ENCODE measurements around the gene TEKT4.
"Not testable (repeated sequence)": the region's sequence is repeated elsewhere in the genome, so short reads cannot be mapped to it uniquely, and the experiment has no call there.

The TEKT4 gene

GRCh38 chr2:94875820-94876522 lies 4.7 kb downstream of the TEKT4 start:
- no peak for DNase-seq

- DNase-seq = no peak
Observed at GRCh38 chr2:94876523-94876863, 5.3 kb downstream of the TEKT4 start.

DNA sequence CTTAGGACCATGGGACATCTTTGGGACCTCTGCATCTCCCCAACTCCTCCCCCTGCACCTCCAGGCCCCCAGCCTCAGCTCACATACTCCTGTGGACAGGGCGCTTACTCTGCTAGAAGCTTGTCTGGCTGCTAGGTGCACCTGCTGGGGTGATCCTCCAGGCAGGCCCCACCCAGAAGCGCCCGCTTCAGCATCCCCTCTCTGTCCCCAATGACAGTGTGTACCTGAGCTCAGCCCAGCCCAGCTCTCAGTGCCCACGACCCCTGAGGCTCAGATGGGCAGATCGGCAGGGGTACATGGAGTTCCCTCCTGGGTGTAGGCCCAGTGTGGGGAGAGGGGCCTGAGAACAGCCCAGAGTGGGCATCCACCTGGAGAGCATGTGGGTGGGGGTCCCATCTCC lies 5.9 kb downstream of the TEKT4 start:
- no peak for DNase-seq

GRCh38 chr2:94878575-94878974 lies 7.3 kb downstream of the TEKT4 start:
- DNase-seq = not testable (repeated sequence)

DNA sequence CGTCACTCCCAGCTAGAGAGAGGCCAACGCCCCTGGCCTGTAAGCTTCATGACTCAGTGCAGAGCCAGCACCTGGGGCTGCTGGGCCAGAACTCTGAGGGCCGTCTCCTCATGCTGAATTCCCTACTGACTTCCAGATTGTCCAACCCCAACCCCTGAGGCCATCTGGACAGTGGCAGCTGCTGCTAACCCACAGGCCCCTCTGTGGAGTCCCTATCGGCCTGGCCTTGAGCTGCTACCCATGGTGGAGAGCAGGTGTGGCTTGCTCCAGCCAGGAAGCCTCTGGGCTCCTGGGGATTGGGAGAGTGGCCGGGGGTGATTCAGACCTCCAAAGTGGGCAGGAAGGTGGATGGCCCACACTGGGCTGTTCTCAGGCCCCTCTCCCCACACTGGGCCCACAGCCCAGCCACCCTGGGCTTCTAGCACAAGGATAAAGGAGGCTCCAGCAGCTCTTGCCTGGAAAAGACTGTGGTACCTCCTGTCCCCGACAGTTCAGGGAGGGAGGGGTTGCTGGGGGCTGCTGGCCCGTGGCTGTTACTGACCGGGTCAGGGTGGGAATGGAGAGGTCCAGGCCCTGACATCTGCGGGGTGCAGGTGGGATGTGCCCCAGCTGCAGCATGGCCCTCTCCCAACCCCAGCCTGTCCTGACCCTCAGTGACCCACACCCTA lies 8.2 kb downstream of the TEKT4 start:
- no peak for DNase-seq

DNA sequence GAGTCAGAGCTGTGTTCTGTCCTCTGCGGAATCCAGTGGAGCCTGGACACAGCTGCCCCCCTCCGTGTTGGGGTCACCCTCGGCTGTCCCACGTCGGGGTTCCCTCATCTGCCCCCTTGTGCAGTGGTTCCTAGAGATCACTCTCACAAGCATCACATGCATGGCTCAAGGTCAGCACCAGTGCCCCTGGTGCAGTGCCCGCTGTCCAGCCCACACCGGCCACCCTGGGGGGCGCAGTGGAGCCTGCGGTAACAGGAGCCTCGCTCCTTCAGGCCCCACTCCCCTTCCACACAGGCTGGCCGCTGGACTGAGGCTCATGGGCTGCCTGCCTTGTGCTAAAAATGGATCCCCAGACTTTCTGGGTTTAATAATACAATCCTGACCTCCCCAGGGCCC lies 8.8 kb downstream of the TEKT4 start:
- DNase-seq = no peak

- DNase-seq = no peak
Observed at GRCh38 chr2:94880507-94880906, 9.3 kb downstream of the TEKT4 start.

DNA sequence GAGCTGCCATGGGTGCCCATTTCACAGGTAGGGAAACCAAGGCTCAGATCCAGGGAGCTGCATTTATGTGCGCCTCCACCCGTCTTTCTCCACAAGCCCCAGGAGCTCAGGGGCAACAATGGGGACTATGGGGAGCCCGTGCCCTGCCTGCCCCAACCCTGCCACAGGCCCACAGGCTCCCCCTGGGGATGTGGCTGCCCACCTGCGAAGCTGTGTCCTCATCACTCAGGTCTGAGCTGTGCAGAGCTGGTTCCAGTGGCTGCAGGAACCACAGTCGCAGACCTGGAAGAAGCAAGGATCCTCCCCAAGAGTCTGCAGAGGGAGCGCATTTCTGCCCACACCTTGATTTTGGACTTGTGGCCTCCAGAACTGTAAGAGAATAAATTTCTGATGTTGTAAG lies 9.8 kb downstream of the TEKT4 start:
- DNase-seq = no peak

DNA sequence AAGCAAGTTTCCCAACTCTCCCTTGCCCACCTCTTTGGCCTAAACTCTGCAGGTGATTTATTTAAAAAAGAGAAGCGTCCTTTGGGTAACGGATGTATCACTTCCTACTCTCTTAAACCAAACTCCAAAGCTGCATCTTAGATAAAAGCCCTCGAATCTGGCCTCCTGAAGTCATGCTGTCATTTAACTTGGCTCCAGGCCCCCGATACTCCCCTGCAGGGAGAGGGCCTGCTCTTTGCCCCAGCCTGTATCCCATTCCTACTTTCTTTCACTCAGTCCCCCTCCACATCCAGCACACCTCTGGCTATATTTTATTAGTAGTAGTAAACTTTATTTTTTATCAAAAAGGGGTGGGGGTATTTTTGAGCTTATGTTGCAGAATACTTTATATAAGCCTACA lies 19.0 kb downstream of the TEKT4 start:
- no peak for DNase-seq

- not testable (repeated sequence) for DNase-seq
Observed at GRCh38 chr2:94895273-94895672, 24.0 kb downstream of the TEKT4 start.

DNA sequence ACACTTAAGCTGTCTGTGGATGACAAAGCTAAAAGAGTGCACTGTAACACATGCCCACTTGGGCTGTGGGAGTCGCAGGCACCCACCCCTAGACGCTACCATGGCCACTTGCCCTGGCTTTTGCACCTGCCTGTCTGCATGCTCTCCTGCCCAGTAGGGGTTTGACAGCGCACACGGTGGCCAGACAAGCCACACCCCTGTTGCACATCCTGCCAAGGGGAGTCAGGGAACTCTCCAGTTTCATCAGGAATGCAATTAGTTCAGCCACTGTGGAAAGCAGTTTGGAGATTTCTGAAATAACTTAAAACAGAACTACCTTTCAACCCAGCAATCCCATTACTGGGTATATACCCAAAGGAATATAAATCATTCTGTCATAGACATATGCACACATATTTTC lies 35.7 kb downstream of the TEKT4 start:
- DNase-seq = not testable (repeated sequence)

- DNase-seq = no peak
Observed at GRCh38 chr2:94923196-94923595, 52.0 kb downstream of the TEKT4 start.

DNA sequence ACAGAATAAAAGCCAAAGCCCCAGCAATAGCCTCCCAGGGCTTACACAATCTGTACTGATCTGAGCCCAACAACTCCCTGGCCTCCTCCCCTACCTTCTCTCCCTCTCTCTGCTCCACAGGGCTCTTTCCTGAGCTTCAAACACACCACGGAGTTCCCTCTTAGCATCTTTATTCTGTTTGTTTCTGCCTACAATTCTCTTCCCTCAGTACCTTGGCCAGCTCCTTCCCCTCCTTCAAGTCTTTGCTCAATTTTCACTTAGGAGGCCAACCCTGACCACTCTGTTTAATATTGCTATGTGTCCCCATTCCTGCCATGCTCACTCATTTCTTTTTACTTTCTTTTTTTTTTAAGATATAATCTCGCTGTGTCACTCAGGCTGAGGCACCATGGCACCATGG lies 53.8 kb downstream of the TEKT4 start:
- not testable (repeated sequence) for DNase-seq

All from CD4-positive, alpha-beta T cell treated with Interleukin-15 for 1 hour (primary cell).